Gastroesophageal sphincter (tissue), 4 donors: Measurements from ENCODE around the gene SLC47A2. TPM values are rescaled to one million over a fixed set of nuclear protein-coding genes. Genes with fewer than 3 reads are reported as not detected.

Source experiments
- ATAC-seq: fragments of 150-250 bp; one replicate; pipeline ENCODE4 v1.9.1; 2016; ENCODE audit warnings: mild to moderate bottlenecking, moderate library complexity
- H3K27ac ChIP-seq, 4 donors: fragments of 200-600 bp; sonication (generic) in 3 of 4; 1 replicate in 3 of 4; 2 replicates in 1 of 4; pipeline ENCODE4 v1.5.1; 2016 to 2019
- H3K27me3 ChIP-seq: fragments of 200-600 bp; sonication (generic); one replicate; pipeline ENCODE4 v1.5.1; 2019
- H3K36me3 ChIP-seq, 2 donors: fragments of 200-600 bp; sonication (generic); one replicate each; pipeline ENCODE4 v1.5.1; 2019; ENCODE audit warnings: control low read depth in 1 of 2
- H3K4me1 ChIP-seq, 3 donors: fragments of 200-600 bp; sonication (generic); 1 replicate in 2 of 3; 2 replicates in 1 of 3; pipeline ENCODE4 v1.5.1; 2016 to 2019; ENCODE audit warnings: control low read depth in 2 of 3
- H3K4me3 ChIP-seq, 2 donors: fragments of 200-600 bp; sonication (generic); one replicate each; pipeline ENCODE4 v1.5.1; 2019; ENCODE audit warnings: mild to moderate bottlenecking in 1 of 2, moderate library complexity in 1 of 2
- H3K9me3 ChIP-seq, 3 donors: fragments of 200-600 bp; sonication (generic); one replicate each; pipeline ENCODE4 v1.5.1; 2017 to 2019; ENCODE audit warnings: control low read depth in 2 of 3
- EP300 ChIP-seq: sonication (generic); formaldehyde crosslinking; IDR thresholded peaks from one replicate; pipeline ENCODE4 v1.6.1; 2017; ENCODE audit warnings: antibody characterized with exemption, mild to moderate bottlenecking
- POLR2A ChIP-seq, 2 donors: fragments of 450-650 bp; IDR thresholded peaks; one replicate each; pipeline ENCODE4 v1.6.1; 2017; ENCODE audit warnings: antibody characterized with exemption in 2 of 2, mild to moderate bottlenecking in 2 of 2, moderate library complexity in 1 of 2
- POLR2AphosphoS5 ChIP-seq: sonication (generic); formaldehyde crosslinking; IDR thresholded peaks from one replicate; pipeline ENCODE4 v1.6.1; 2017; ENCODE audit warnings: antibody characterized with exemption
- WGBS, 2 donors: methylation state at CpG; one replicate each; pipeline ENCODE4 v1.1.5; 2018; ENCODE audit warnings: low coverage in 1 of 2; 5-methylcytosine and 5-hydroxymethylcytosine counted together
- total RNA-seq, 4 donors: library from RNA; depleted of rRNA; stranded (reverse); fragments of >200 nt; gene quantifications; one replicate each; pipeline ENCODE4 v1.1.0, GENCODE V29; 2016
- TF ChIP-seq, protein P1 (sequence below), 4 experiments: fragments of 200-600 bp in 2 of 4; fragments of 450-650 bp in 2 of 4; sonication (generic) in 1 of 4; IDR thresholded peaks; one replicate each; pipeline ENCODE4 v1.5.1; 2017 to 2019; ENCODE audit warnings: antibody characterized with exemption in 4 of 4, mild to moderate bottlenecking in 2 of 4, moderate library complexity in 2 of 4

SLC47A2 gene
- total RNA-seq, 4 donors from 2014 or later, result not detected

DNA sequence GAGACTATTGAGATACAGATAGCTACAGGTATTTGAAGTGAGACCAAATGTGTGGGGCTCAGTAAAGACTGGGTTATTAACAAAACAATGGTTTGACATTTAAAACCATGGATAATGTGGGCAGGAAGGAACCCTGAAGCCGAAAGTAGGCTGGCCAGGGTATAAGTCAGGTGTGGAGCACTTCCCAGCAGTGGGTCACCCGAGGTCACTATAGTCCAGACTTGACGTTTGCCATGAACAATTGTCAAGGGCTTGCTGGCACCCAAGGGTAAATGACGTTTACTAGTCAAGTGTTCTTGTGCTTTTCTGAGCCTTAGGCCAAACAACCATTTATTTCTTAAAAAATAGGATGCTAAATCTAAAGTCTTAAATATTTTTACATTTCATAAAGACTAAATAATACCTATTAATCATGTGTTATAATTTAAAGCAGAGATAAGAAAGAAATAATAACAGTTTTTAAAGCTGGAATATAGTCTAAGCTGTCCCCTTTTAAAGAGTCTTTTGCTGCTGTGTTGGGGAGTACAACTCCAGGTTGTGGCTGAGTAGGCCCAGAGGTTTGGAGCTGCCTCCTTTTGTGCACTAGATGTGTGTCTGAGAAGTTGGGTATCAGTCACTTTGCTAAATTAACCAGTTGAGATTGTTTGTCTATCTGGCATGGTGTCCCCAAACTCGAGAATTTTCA is 52.1 kb downstream of the SLC47A2 start:
- Histone ChIP-seq H3K36me3 (peaks cover 0 to 84% of the 10 kb centered on the region in 2 donors), H3K27me3 (no peaks in the 10 kb centered on the region), H3K9me3 (no peaks in the 10 kb centered on the region), H3K4me3 (no peak overlapping the region), H3K4me1 (peaks cover 0 to 17% (median 0%) of the 10 kb centered on the region in 3 donors), H3K27ac (no peak overlapping the region)
- TF ChIP-seq, protein P1, sequence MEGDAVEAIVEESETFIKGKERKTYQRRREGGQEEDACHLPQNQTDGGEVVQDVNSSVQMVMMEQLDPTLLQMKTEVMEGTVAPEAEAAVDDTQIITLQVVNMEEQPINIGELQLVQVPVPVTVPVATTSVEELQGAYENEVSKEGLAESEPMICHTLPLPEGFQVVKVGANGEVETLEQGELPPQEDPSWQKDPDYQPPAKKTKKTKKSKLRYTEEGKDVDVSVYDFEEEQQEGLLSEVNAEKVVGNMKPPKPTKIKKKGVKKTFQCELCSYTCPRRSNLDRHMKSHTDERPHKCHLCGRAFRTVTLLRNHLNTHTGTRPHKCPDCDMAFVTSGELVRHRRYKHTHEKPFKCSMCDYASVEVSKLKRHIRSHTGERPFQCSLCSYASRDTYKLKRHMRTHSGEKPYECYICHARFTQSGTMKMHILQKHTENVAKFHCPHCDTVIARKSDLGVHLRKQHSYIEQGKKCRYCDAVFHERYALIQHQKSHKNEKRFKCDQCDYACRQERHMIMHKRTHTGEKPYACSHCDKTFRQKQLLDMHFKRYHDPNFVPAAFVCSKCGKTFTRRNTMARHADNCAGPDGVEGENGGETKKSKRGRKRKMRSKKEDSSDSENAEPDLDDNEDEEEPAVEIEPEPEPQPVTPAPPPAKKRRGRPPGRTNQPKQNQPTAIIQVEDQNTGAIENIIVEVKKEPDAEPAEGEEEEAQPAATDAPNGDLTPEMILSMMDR (IDR thresholded peaks at IDR 0.05), result no peak
- TF ChIP-seq POLR2AphosphoS5 (no peak), POLR2A (IDR thresholded peaks at IDR 0.05) (no peak), EP300 (no peak)
- 48 to 65% methylated on average over 4 of the region's 5 CpGs for WGBS, 2 donors
- no peak for ATAC-seq

DNA sequence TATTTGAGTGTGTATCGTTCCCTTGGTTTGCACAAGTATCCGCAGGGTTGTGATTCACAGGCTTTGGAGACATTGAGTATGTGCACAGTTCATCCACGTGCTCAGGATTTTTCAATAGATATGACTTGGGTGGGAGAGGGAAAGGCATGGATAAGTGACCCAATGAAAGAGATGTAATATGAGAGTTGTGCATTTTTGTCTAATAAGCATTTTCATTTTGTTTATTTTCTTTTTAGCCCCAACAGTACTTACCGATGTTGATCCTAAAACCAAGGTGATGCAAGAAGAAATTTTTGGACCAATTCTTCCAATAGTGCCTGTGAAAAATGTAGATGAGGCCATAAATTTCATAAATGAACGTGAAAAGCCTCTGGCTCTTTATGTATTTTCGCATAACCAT is 53.3 kb downstream of the SLC47A2 start:
- Histone ChIP-seq H3K36me3 (peaks cover 0 to 82% of the 10 kb centered on the region in 2 donors), H3K4me1 (peaks cover 0 to 17% (median 0%) of the 10 kb centered on the region in 3 donors), H3K27me3 (no peaks in the 10 kb centered on the region), H3K4me3 (no peak overlapping the region), H3K9me3 (no peaks in the 10 kb centered on the region), H3K27ac (no peak overlapping the region)
- 91 to 96% methylated on average over 4 to 6 of the region's 6 CpGs for WGBS, 2 donors
- ATAC-seq, result no peak
- TF ChIP-seq POLR2A (IDR thresholded peaks at IDR 0.05), result no peak
- TF ChIP-seq POLR2AphosphoS5, result no peak
- TF ChIP-seq EP300, result no peak
- TF ChIP-seq, protein P1 (IDR thresholded peaks at IDR 0.05), result no peak

DNA sequence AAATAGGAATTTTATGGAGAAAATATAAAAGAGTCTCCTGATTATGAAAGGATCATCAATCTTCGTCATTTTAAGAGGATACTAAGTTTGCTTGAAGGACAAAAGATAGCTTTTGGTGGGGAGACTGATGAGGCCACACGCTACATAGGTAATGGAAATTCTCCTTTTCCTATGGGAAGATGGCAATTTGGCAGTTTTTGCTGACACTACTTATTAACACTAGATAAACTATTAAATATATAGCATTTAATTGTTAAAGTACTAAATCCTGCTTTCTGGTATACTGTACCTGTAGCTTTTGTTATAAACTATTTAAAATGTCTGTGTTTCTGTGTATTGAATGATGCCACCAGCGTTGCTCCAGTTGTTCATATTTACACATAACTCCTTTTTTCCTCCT is 55.3 kb downstream of the SLC47A2 start:
- H3K36me3 ChIP-seq, result peaks cover 0 to 97% of the 10 kb centered on the region in 2 donors
- ATAC-seq, result no peak

DNA sequence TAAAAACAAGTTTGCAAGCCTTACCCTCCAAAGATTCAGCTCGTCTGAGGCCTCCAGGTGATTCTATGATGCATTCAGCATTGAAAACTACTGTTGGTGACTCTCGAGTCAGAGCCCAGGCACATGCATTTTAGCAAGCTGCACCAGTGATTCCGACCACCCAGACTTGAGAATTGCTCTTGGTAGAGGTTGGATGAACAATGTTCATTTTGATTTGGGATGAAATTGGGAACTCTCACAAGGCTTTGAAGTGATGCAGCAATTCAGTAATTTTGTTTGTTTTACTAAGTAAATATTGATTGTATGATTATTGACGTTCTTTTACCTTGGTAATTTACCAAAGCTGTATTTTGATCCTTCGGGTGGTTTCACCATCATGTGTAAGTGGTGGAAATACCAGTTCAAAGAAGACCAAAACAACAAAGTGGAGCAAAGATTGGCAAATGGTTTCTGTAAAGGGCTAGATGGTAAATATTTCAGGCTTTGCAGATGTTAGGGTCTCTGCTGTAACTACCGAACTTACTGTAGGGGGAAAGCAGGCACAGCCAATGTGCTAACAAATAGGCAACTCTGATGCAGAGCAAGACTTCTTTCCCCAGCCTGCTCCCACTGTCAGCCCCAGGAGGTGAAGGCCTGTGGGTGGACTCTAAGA is 56.0 kb downstream of the SLC47A2 start:
- no peak overlapping the region for H3K4me3 ChIP-seq
- ATAC-seq, result no peak
- H3K36me3 ChIP-seq, result peaks cover 0 to 97% of the 10 kb centered on the region in 2 donors
- no peak overlapping the region for H3K27ac ChIP-seq
- TF ChIP-seq, protein P1 (IDR thresholded peaks at IDR 0.05), result no peak
- no peak for TF ChIP-seq POLR2A (IDR thresholded peaks at IDR 0.05)
- no peak for TF ChIP-seq POLR2AphosphoS5
- no peak for TF ChIP-seq EP300
- H3K9me3 ChIP-seq, result no peaks in the 10 kb centered on the region
- H3K4me1 ChIP-seq, result peaks cover 0 to 33% (median 0%) of the 10 kb centered on the region in 3 donors
- no peaks in the 10 kb centered on the region for H3K27me3 ChIP-seq
- 77 to 96% methylated on average over 4 to 6 of the region's 6 CpGs for WGBS, 2 donors

More for the DNA sequence above, 55.3 kb downstream of the SLC47A2 start:
- no peak overlapping the region for H3K27ac ChIP-seq
- H3K4me1 ChIP-seq, result peaks cover 0 to 33% (median 0%) of the 10 kb centered on the region in 3 donors
- H3K27me3 ChIP-seq, result no peaks in the 10 kb centered on the region
- no peaks in the 10 kb centered on the region for H3K9me3 ChIP-seq
- TF ChIP-seq POLR2A (IDR thresholded peaks at IDR 0.05) (no peak), POLR2AphosphoS5 (no peak), EP300 (no peak)
- TF ChIP-seq, protein P1 (IDR thresholded peaks at IDR 0.05), result no peak
- H3K4me3 ChIP-seq, result no peak overlapping the region
- 95 to 100% methylated on average over 3 of the region's 3 CpGs for WGBS, 2 donors
